PC-3 (cell line): ENCODE data around the gene CAPN1. TPM values are rescaled to one million over a fixed set of nuclear protein-coding genes. Genes with fewer than 3 reads are reported as not detected.
"Not testable (repeated sequence)": the region's sequence is repeated elsewhere in the genome, so short reads cannot be mapped to it uniquely, and the experiment has no call there.

Experiments
- ATAC-seq: fragments of 200-7000 bp; cut with Tn5 transposase; 2 replicates; pipeline ENCODE4 v1.9.1; 2020; ENCODE audit warnings: mild to moderate bottlenecking, moderate library complexity
- BruUV-seq: library from RNA; stranded (reverse); fragments of 400-500 nt; replicated peaks from 2 replicates; lab custom pipeline; 2021; lab: Mats Ljungman, UMichigan
- CTCF ChIA-PET: fragments of 300-600 bp; sonication (Branson Sonifier 250); formaldehyde crosslinking; loops from one replicate; lab custom pipeline; 2022; ENCODE audit warnings: antibody characterized with exemption; lab: Charles Lee
- POLR2A ChIA-PET: fragments of 300-600 bp; sonication (Branson Sonifier 250); formaldehyde crosslinking; loops from one replicate; lab custom pipeline; 2022; ENCODE audit warnings: antibody characterized with exemption; ENCODE audit not compliant: unreplicated experiment; lab: Charles Lee
- DNase-seq: peaks from one replicate; pipeline ENCODE4 v3.0.0-alpha.2; 2015
- H2AFZ ChIP-seq: fragments of 300-600 bp; sonication (generic); 2 replicates; pipeline ENCODE4 v1.6.0; 2016; ENCODE audit warnings: antibody characterized with exemption, low read length
- H3F3A ChIP-seq: fragments of 300-600 bp; sonication (generic); one replicate; pipeline ENCODE4 v1.6.0; 2017; ENCODE audit warnings: antibody characterized with exemption, low read length, control low read depth, mild to moderate bottlenecking; ENCODE audit not compliant: unreplicated experiment
- H3K27ac ChIP-seq: fragments of 300-600 bp; sonication (generic); 2 replicates; pipeline ENCODE4 v1.5.1; 2016; ENCODE audit warnings: mild to moderate bottlenecking, low read length
- H3K27me3 ChIP-seq: fragments of 300-600 bp; sonication (generic); 2 replicates; pipeline ENCODE4 v1.6.1; 2016; ENCODE audit warnings: low read length, mixed read lengths
- H3K36me3 ChIP-seq: fragments of 300-600 bp; sonication (generic); 2 replicates; pipeline ENCODE4 v1.6.1; 2016; ENCODE audit warnings: low read depth, mixed run types, low read length, mixed read lengths
- H3K4me1 ChIP-seq: fragments of 300-600 bp; sonication (generic); 2 replicates; pipeline ENCODE4 v1.5.1; 2016; ENCODE audit warnings: low read length; ENCODE audit not compliant: insufficient read depth
- H3K4me2 ChIP-seq: fragments of 300-600 bp; sonication (generic); 2 replicates; pipeline ENCODE4 v1.6.0; 2016; ENCODE audit warnings: low read length
- H3K4me3 ChIP-seq: fragments of 300-600 bp; sonication (generic); 2 replicates; pipeline ENCODE4 v1.5.1; 2016; ENCODE audit warnings: mild to moderate bottlenecking, low read length, mixed read lengths
- H3K79me2 ChIP-seq: fragments of 300-600 bp; sonication (generic); 2 replicates; pipeline ENCODE4 v1.6.1; 2017; ENCODE audit warnings: low read length, mixed read lengths
- H3K9ac ChIP-seq: fragments of 300-600 bp; sonication (generic); 2 replicates; pipeline ENCODE4 v1.6.0; 2016; ENCODE audit warnings: mild to moderate bottlenecking, low read length
- H3K9me2 ChIP-seq: fragments of 300-600 bp; sonication (generic); replicated peaks from 2 replicates; pipeline ENCODE4 v1.6.1; 2016; ENCODE audit warnings: mixed run types, low read length, mixed read lengths
- H3K9me3 ChIP-seq: fragments of 300-600 bp; sonication (generic); 2 replicates; pipeline ENCODE4 v1.6.1; 2016; ENCODE audit warnings: low read length, mixed read lengths
- H4K20me1 ChIP-seq: fragments of 300-600 bp; sonication (generic); 2 replicates; pipeline ENCODE4 v1.6.1; 2016; ENCODE audit warnings: low read length, mixed read lengths
- EZH2 ChIP-seq: fragments of 300-600 bp; sonication (generic); IDR thresholded peaks from one replicate; pipeline ENCODE4 v1.6.1; 2017; ENCODE audit warnings: antibody characterized with exemption, mild to moderate bottlenecking, low read length; ENCODE audit not compliant: unreplicated experiment
- EZH2phosphoT487 ChIP-seq: fragments of 300-600 bp; sonication (generic); IDR thresholded peaks from 2 replicates; pipeline ENCODE4 v1.6.1; 2018; ENCODE audit warnings: mild to moderate bottlenecking, antibody characterized with exemption, low read length, borderline replicate concordance
- intact Hi-C: fragments of 100-400 bp; cut with micrococcal nuclease; formaldehyde crosslinking; loops from 2 replicates; pipeline ENCODE4 v1.9.0; 2023
- total RNA-seq: library from RNA; depleted of rRNA; stranded (reverse); fragments of >200 nt; gene quantifications from 2 replicates; pipeline ENCODE4 v1.2.3, GENCODE V29; 2014
- TF ChIP-seq, protein P1 (sequence below): fragments of 300-600 bp; sonication (generic); conservative IDR thresholded peaks from 2 replicates; pipeline ENCODE4 v1.5.1; 2017; ENCODE audit warnings: antibody characterized with exemption, low read depth, mild to moderate bottlenecking, low read length

The CAPN1 gene
- total RNA-seq, 1 experiment from 2014 or later, result 307 TPM

DNA sequence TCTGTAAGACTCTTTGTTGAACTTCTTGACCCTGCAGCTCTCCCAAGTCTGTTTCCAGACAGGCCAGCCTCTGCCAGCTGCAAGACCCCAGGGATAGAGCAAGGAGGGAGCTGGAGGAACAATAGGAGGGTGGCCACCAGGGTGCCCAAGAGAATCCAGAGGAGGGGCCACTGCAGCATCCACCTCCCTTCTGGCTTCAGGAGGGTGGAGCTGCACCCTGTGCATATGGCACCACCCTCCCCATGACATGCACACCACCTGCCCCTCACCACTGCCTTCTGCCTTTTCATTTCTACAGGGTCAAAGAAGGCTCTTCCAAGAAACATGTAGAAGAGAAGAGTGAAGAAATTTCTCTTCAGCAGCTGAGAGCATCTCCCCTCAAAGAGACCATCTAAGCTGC lies 60.0 kb downstream of the CAPN1 start:
- Histone ChIP-seq H3K4me2 (no peak overlapping the region), H3K9me2 (no peaks in the 10 kb centered on the region), H3K79me2 (no peaks in the 10 kb centered on the region), H3K9ac (no peak overlapping the region), H3F3A (no peaks in the 10 kb centered on the region), H3K4me1 (no peaks in the 10 kb centered on the region), H3K36me3 (no peaks in the 10 kb centered on the region), H2AFZ (no peak overlapping the region), H3K27me3 (no peaks in the 10 kb centered on the region), H3K9me3 (no peaks in the 10 kb centered on the region), H4K20me1 (no peaks in the 10 kb centered on the region), H3K27ac (no peak overlapping the region), H3K4me3 (no peak overlapping the region)
- ATAC-seq (no peak), DNase-seq (no peak)
- TF ChIP-seq EZH2 (no peak), EZH2phosphoT487 (no peak)
- TF ChIP-seq, protein P1, sequence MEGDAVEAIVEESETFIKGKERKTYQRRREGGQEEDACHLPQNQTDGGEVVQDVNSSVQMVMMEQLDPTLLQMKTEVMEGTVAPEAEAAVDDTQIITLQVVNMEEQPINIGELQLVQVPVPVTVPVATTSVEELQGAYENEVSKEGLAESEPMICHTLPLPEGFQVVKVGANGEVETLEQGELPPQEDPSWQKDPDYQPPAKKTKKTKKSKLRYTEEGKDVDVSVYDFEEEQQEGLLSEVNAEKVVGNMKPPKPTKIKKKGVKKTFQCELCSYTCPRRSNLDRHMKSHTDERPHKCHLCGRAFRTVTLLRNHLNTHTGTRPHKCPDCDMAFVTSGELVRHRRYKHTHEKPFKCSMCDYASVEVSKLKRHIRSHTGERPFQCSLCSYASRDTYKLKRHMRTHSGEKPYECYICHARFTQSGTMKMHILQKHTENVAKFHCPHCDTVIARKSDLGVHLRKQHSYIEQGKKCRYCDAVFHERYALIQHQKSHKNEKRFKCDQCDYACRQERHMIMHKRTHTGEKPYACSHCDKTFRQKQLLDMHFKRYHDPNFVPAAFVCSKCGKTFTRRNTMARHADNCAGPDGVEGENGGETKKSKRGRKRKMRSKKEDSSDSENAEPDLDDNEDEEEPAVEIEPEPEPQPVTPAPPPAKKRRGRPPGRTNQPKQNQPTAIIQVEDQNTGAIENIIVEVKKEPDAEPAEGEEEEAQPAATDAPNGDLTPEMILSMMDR, result no peak
- BruUV-seq, result no TSS peak
- intact Hi-C loops, result no loop called here
- ChIA-PET CTCF (no interaction called here), POLR2A (no interaction called here)

DNA sequence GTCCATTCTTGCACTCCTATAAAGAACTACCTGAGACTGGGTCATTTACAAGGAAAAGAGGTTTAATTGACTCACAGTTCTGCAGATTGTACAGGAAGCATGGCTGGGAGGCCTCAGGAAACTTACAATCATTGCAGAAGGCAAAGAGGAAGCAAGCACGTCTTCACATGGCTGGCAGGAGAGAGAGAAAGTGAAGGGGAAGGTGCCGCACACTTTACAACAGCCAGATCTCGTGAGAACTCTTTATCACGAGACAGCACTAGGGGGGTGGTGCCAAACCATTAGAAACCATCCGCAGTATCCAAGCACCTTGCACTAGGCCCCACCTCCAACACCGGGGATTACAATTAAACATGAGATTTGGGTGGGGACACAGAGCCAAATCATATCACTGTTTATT lies 60.7 kb downstream of the CAPN1 start:
- Histone ChIP-seq H3K27ac (no peak overlapping the region), H3K4me1 (no peaks in the 10 kb centered on the region), H3K9ac (no peak overlapping the region), H3F3A (no peaks in the 10 kb centered on the region), H2AFZ (no peak overlapping the region), H3K9me2 (no peaks in the 10 kb centered on the region), H4K20me1 (no peaks in the 10 kb centered on the region), H3K36me3 (no peaks in the 10 kb centered on the region), H3K9me3 (no peaks in the 10 kb centered on the region), H3K4me3 (no peak overlapping the region), H3K4me2 (no peak overlapping the region), H3K79me2 (no peaks in the 10 kb centered on the region), H3K27me3 (no peaks in the 10 kb centered on the region)
- BruUV-seq, result no TSS peak
- DNase-seq (no peak), ATAC-seq (no peak)
- no peak for TF ChIP-seq EZH2phosphoT487
- no peak for TF ChIP-seq EZH2
- TF ChIP-seq, protein P1, result no peak
- intact Hi-C loops, result no loop called here
- ChIA-PET CTCF (no interaction called here), POLR2A (no interaction called here)

DNA sequence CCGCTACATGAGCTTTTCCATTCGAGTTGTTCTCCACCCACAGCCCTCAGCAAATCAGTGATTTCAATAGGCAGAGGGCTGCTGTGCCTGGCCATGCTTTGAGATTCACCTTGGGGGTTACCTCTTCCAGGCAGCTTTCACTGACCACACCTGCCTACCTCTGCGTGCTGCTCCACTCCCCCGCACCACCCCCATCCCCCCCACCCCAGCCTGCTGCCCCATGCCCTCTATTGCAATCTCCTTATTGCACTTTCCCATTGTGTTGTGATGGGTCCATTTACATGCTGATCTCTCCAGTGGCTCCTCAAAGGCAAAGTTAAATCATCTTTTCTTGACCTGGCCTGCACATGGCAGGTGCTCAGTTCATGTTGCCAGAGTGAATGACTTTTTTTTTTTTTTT lies 62.1 kb downstream of the CAPN1 start:
- H3K79me2 ChIP-seq, result no peaks in the 10 kb centered on the region
- no peak overlapping the region for H3K27ac ChIP-seq
- POLR2A ChIA-PET, result no interaction called here
- DNase-seq, result no peak
- intact Hi-C loops, result no loop called here
- no peak overlapping the region for H3K9ac ChIP-seq
- H3K4me1 ChIP-seq, result no peaks in the 10 kb centered on the region
- TF ChIP-seq EZH2phosphoT487 (no peak), EZH2 (no peak)
- TF ChIP-seq, protein P1, result no peak
- H4K20me1 ChIP-seq, result no peaks in the 10 kb centered on the region
- H3K36me3 ChIP-seq, result no peaks in the 10 kb centered on the region
- H3K9me3 ChIP-seq, result no peaks in the 10 kb centered on the region
- no peaks in the 10 kb centered on the region for H3K27me3 ChIP-seq
- H3K4me3 ChIP-seq, result no peak overlapping the region
- no peak for ATAC-seq
- H2AFZ ChIP-seq, result no peak overlapping the region
- H3K4me2 ChIP-seq, result no peak overlapping the region
- BruUV-seq, result no TSS peak
- no peaks in the 10 kb centered on the region for H3F3A ChIP-seq
- no peaks in the 10 kb centered on the region for H3K9me2 ChIP-seq
- CTCF ChIA-PET, result no interaction called here

DNA sequence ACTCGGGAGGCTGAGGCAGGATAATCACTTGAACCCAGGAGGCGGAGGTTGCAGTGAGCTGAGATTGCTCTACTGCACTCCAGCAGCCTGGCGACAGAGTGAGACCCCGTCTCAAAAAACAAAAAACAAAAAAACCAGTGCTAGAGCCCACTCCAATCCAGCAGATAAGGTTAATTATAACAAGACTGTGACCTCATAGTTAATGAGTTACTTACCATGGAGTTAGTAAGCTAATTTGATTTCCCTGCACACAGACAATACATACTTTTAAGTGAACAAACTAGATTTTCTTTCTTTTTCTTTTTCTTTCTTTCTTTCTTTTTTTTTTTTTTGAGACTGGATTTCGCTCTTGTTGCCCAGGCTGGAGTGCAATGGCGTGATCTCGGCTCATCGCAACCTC lies 63.3 kb downstream of the CAPN1 start:
- DNase-seq, H3K4me3 ChIP-seq, H3K9me3 ChIP-seq, H3K9me2 ChIP-seq, BruUV-seq, POLR2A ChIA-PET, H3K27ac ChIP-seq, H3K36me3 ChIP-seq, H3K79me2 ChIP-seq, intact Hi-C loops, CTCF ChIA-PET, H2AFZ ChIP-seq, H3F3A ChIP-seq, H3K9ac ChIP-seq, H3K4me2 ChIP-seq, ATAC-seq, H3K4me1 ChIP-seq, H4K20me1 ChIP-seq, H3K27me3 ChIP-seq: not testable (repeated sequence)
